Body of pancreas (tissue), 4 donors: Measurements from ENCODE around the gene MYO1E.

Source experiments
- POLR2A ChIP-seq, 3 donors: fragments of 450-650 bp; IDR thresholded peaks; one replicate each; pipeline ENCODE4 v1.6.1; 2016; ENCODE audit warnings: antibody characterized with exemption in 3 of 3, mild to moderate bottlenecking in 2 of 3
- TF ChIP-seq, protein P1 (sequence below), 7 experiments: fragments of 450-650 bp in 4 of 7; fragments of 200-600 bp in 3 of 7; sonication (generic) in 3 of 7; IDR thresholded peaks; one replicate each; pipeline ENCODE4 v1.5.1; 2016 to 2019; ENCODE audit warnings: antibody characterized with exemption in 7 of 7

DNA sequence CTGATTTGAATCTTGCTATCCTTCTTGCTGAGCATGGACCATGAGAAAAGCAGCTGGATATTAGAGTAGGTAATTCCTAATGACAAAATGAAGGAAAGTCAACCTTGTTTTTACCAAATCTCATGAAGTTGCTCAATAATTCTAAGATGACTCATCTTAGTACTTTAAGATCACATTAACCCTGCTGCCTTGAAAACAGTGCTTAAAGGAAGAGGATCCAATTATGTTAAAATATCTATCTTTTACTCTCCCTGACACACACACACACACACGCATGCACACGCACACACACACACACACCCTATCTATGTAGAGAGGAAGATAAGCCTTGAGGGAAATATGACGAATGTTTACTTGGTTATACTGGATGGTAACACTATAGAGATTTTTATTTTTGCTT is 16.0 kb upstream of the MYO1E start:
- TF ChIP-seq, protein P1, sequence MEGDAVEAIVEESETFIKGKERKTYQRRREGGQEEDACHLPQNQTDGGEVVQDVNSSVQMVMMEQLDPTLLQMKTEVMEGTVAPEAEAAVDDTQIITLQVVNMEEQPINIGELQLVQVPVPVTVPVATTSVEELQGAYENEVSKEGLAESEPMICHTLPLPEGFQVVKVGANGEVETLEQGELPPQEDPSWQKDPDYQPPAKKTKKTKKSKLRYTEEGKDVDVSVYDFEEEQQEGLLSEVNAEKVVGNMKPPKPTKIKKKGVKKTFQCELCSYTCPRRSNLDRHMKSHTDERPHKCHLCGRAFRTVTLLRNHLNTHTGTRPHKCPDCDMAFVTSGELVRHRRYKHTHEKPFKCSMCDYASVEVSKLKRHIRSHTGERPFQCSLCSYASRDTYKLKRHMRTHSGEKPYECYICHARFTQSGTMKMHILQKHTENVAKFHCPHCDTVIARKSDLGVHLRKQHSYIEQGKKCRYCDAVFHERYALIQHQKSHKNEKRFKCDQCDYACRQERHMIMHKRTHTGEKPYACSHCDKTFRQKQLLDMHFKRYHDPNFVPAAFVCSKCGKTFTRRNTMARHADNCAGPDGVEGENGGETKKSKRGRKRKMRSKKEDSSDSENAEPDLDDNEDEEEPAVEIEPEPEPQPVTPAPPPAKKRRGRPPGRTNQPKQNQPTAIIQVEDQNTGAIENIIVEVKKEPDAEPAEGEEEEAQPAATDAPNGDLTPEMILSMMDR (IDR thresholded peaks at IDR 0.05): no peak
- no peak for TF ChIP-seq POLR2A (IDR thresholded peaks at IDR 0.05)
